Colon (tissue), 2 donors: ENCODE measurements around the gene NT5C2.

Source experiments
- FAIRE-seq: peaks from 2 replicates; lab custom pipeline; 2012; peaks lifted over from hg19 to GRCh38; lab: Jason Lieb, UNC
- donor health status: control.
- donor health status: control.

The NT5C2 gene

DNA sequence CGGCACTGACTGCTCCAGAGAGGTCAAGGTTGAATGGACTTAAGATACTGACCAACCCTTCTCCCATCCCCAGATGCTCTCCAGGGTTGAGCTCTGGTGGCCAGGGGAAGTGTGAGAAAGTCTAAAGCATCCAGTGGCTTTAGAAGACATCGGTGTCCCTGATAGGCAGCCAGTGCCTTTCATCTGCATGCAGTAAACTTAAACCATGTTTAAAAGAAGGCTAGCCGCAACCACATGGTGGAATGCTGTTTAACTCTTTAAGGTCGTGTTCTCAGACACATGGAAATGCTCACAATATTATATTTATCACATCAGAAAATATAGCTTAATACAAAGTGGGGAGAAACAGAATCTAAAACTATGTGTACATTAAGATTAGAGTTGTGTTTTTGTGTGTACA, 138.0 kb downstream of the NT5C2 start:
- no peak for FAIRE-seq

DNA sequence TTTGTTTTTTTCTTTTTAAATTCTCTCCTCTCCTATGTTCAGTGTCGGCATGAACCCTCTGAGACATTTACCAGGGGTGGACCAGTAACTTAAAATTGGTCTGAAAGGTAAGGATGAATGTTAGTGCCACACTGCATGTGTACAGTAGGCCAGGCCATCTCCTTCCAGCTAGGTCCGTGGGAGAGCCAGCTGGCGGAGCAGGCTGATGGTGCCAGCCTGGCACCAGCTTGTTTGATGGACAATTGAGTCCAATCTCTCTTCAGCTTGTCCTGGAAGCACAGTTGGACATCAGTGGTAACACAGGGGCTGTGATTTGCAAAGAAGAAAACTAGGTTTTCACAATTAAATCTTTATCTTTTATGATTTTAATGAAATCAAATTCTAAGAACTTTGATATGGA, 138.5 kb downstream of the NT5C2 start:
- no peak for FAIRE-seq

DNA sequence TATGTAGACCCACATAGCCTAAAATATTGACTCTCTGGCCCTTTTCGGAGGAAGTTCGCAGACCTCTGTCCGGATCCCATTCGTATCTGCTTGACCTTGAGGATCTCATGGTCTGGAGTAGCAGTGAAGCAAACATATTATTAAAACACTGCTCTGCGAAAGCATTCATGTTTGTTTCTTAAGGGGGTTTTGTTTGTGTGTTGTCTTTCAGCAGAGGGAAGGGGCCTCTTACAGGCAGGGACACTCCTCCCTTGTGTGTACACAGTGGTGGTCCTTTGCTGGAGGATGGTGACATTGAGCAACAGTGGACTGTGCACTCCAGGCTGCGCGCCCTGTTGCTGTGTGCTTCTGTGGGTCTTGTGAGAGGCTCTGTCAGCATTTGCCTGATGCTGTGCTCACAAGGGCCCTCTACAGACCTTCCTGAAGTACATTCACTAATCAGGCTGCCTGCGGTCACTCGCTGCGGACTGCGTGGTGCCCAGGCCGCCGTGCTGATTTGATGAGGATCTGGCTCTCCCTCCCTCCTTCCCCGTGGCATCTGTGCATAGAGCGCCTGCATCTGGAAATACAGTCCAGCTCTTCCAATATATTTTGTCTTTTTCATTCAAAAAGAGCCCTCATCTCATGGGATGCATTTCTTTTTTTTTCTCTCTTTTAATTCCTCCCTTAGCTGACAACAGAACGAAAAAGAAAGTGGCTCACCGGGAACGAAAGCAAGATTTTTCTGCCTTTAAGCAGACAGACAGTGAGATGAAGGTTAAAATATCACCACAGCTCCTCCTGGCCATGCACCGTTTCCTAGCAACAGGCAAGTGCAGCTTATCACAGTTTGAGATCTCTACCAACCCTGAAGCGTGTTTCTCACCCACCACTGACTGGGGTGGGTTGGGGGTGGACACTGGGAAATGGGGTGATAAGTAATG, 139.2 kb downstream of the NT5C2 start:
- FAIRE-seq: no peak

DNA sequence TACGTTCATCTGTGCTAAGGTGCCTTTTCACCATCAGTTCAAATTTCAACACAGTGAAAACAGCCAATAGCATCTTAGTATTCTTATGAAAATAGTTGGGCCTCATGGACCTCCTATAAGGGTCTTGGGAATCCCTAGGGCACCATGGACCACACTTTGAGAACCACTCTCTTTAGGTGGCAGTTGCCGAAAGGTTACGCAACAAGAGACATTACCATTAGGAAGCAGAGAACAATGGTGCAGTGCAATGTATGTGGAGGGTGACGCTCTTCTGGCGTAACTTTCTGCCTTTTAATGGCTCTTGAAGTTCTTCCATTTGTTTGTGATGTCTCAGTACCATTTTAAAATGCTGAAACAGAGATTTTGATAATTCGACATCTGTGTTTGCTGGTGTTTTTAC, 143.8 kb downstream of the NT5C2 start:
- FAIRE-seq: no peak

DNA sequence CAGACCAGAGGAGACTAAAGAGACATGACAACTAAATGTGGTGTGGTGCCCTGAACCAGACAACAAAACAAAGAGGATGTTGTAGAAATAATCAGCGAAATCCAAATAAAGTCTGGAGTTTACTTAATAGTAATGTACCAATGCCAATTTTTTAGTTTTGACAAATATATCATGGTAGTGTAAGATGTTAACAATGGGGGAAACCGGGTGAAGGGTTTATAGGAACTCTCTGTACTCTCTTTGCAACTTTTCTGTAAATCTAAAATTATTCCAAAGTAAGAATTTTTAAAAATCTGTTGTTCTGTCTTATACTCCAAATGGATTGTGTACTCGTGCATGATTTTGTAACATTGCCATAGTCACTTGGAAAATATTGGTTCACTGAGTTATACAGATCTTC, 145.7 kb downstream of the NT5C2 start:
- FAIRE-seq: no peak

DNA sequence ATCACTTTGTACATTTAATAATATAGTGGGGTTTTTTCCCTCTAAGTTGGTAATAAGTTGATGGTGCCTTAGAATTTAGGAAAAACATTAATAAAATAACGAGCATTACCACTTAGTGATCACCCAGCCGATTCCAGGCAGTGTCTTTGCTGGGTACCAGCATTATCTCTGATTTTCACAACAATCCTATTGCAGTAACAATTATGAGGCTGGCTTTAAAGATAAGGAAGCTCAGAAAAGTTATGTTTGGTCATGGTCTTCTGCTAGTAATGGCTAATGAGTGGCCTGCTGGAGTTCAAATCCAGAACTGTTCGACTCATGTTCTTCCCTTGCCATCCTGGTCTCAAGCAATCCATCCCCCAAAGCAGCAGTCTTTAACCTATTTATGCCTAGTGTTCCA, 147.1 kb downstream of the NT5C2 start:
- FAIRE-seq: no peak

DNA sequence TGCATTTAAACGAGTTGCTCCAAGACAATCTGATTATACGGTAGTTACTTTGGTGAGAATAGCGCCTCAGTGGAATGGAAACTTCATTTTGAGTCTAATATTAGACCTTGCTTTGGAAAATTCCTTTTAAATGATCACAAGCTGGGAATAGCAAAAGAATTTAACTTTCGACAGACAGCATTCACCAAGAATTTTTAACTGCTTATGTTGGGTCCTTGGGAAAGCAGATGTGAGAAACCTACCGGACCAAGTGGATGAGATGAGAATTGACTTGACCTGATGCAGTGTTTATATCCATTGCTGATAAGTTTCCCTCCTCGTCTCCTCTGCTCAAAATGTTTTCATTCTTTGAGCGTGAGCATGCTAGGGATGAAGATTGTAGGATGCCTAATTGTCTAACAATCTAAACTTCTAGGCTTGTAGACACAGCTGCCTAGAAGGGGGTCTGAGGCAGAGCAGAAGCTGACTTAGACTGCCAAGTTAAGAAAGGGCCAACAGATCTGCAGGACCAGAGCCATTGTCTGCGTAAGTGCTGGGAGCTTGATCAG, 148.1 kb downstream of the NT5C2 start:
- no peak for FAIRE-seq

DNA sequence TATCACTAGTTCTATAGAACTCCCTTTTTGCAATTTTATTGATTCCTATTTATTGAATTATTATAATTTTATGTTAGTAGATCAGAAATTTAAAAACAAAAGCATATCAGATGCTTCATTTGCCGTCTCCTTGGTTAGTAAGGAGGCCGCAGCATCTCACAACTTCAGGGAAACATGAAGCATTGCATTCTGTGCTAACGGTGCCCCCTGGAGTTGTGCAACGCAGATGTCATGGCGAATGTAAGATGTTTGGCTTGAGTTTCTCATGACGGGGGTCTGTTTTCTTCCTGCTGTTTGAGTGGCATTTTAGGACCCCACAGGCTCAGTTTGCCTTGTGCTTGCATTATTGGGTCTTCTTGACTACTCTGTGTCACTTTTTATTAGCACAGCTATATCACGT, 150.2 kb downstream of the NT5C2 start:
- no peak for FAIRE-seq

DNA sequence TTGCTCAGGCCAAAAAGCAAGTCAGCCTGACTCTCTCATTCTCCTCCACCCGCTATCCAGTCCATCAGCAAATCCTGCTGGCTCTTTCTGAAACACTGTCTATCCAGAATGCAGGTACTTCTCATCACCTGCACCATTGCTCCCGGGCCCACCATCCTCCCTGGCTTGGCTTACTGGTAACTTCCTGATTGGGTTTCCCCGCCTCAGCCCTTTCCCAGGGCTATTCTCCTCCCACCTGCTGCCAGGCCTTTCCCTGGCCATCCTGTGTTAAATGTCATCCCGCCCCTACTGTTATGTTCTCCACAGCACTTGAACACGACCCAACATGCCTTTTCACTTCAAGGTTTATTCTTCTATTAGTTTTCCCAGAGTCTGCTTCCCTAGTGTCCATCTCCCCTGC, 150.9 kb downstream of the NT5C2 start:
- no peak for FAIRE-seq

DNA sequence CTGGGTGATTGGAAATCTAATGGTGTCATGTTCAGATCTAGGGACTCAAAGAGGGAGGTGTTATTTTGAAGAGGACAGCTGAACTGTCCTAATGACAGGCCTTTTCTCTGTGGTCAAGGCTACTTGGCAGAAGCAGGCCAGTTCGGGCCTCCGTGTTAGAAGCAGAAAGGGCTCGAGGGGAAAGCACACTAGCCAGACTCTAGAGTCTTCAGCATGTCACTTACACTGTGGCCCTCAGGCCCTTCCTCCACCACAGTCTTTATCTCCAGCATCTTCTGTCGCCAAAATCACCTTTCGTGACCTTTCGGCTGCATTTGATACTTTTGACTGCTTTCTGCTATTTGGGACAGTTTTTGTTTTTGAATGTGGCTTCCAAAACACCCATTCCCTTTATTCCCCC, 151.7 kb downstream of the NT5C2 start:
- FAIRE-seq: no peak

DNA sequence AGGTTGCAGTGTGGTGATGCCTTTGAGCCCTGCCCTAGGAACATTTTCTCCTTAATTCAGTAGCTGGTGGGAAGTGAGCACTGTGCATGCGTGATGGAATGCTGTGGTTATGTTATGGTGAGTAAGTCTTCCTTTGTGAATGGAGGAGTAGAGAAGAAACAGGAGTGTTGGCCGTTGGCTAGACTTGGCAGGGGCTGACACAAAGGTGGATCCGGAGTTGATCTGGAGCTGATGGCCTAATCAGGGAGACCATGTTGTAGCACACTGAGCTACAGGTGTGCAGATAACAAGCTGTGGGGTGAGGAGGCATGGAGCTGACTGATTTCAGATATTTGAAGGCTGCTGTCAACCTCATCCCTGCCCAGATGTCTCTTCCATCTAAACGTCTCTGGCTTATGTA, 152.7 kb downstream of the NT5C2 start:
- FAIRE-seq: no peak

DNA sequence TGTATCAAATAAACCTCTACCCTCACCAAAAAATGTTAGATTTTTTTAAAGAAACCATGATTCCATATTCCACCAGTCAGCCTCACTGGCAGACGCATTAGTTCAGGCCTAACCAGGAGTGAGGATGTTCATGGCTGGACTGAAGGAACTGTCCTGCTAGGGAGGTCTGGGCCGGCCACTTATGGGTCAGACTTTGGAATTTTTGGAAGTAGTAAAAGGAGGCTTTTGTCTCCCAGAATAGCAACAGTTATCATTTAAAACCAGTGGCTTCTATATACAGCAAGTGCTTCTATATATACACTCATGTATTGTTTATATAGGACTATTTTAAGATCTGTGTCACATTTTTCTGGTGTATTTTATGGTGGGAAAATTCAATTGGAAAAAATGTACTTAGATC, 154.5 kb downstream of the NT5C2 start:
- FAIRE-seq: no peak
